Esophagus (tissue), 2 donors: ENCODE results near the gene RECQL5. TPM values are rescaled to one million over a fixed set of nuclear protein-coding genes. Genes with fewer than 3 reads are reported as not detected.

Experiments
- H3K27ac ChIP-seq, 2 donors: one replicate each; pipeline ENCODE4 v1.5.1; 2013; ENCODE audit warnings: low read depth in 2 of 2, mild to moderate bottlenecking in 2 of 2, inconsistent platforms in 1 of 2, low read length in 1 of 2, moderate library complexity in 1 of 2
- H3K27me3 ChIP-seq, 2 donors: one replicate each; pipeline ENCODE4 v1.6.1; 2013; ENCODE audit warnings: low read length in 2 of 2, control low read depth in 1 of 2, mild to moderate bottlenecking in 1 of 2; ENCODE audit not compliant: insufficient read depth in 2 of 2, control insufficient read depth in 1 of 2
- H3K36me3 ChIP-seq, 2 donors: one replicate each; pipeline ENCODE4 v1.6.1; 2013; ENCODE audit warnings: low read length in 1 of 2; ENCODE audit not compliant: control insufficient read depth in 2 of 2, insufficient read depth in 2 of 2
- H3K4me1 ChIP-seq, 2 donors: one replicate each; pipeline ENCODE4 v1.6.1; 2013; ENCODE audit warnings: low read length in 1 of 2; ENCODE audit not compliant: control insufficient read depth in 2 of 2, insufficient read depth in 2 of 2
- H3K4me3 ChIP-seq, 2 donors: one replicate each; pipeline ENCODE4 v1.5.1; 2013; ENCODE audit warnings: low read length in 2 of 2, mild to moderate bottlenecking in 2 of 2, low read depth in 1 of 2, moderate library complexity in 1 of 2
- H3K9me3 ChIP-seq, 2 donors: one replicate each; pipeline ENCODE4 v1.6.1; 2013; ENCODE audit warnings: mild to moderate bottlenecking in 2 of 2, low read depth in 1 of 2, low read length in 1 of 2, moderate library complexity in 1 of 2; ENCODE audit not compliant: control insufficient read depth in 2 of 2, insufficient read depth in 1 of 2
- WGBS, 2 donors: extraction: QIAGEN DNeasy Blood & Tissue Kit; methylation state at CpG; one replicate each; pipeline ENCODE4 v1.1.7; 2013; 5-methylcytosine and 5-hydroxymethylcytosine counted together
- polyA plus RNA-seq, 2 donors: library from polyadenylated mRNA; stranded (reverse); fragments of 200-250 nt; gene quantifications; one replicate each; pipeline ENCODE4 v1.2.3, GENCODE V29; 2013
- donor health status: healthy with polysubstance abuse.
- donor health status: Bipolar disorder and iron deficiency.

RECQL5 gene
- polyA plus RNA-seq, 2 donors, result 46.9 to 136 TPM

DNA sequence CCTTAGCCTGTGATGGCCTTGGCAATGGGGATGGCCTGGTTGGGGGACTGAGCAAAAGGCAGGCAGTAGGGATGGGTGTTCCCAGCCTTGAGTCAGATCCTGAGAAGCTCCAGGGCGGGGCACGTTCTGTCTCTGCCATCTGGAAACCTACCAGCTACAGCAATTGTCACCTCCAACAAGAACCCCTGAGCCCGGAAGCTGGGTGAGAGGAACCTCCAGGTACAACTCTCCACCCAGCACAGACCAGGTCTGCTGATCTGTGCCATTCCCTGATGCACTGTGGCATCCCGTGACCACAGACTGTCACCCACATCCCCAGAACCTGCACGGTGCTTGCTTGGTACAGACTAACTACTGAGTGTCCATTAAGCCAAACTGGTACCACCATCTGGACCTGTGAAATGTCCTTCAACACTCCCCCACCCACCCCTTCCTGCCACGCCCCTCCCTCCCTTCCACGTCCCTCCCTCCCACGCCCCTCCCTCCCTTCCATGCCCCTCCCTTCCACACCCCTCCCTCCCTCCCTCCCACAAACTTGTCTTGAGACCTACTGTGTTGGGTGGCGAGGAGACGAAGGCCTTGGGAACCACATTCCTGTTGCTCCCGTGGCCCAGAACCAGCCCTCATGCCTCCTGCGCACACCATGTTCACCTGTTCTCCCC is 62.8 kb downstream of the RECQL5 start:
- H3K27ac ChIP-seq, result peak overlapping the region; percentile 49 to 85
- H3K4me3 ChIP-seq, result no peak overlapping the region
- 61 to 67% methylated on average over 11 to 12 of the region's 12 CpGs for WGBS, 2 donors
- H3K4me1 ChIP-seq, result peaks cover 4 to 8% of the 10 kb centered on the region in 2 donors
- H3K27me3 ChIP-seq, result no peaks in the 10 kb centered on the region
- H3K9me3 ChIP-seq, result no peaks in the 10 kb centered on the region
- H3K36me3 ChIP-seq, result no peaks in the 10 kb centered on the region

DNA sequence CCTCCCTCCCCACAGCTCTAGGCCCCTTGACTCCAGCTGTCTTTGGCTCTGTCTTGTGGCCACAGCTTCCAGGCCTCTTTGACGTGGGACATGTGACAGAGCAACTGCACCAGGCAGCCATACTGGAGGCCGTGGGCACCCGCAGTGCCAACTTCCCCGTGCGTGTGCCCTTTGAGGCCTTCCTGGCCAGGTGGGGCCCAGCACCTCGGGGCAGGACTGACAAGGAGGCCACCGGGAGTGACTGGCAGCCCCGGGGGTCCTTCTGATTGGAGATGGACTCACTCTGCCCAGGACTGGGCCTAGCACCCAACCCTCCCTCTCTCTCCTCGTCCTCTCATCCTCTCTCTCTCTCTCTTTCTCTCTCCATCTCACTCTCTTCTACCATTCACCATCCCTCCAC is 63.8 kb downstream of the RECQL5 start:
- no peak overlapping the region for H3K4me3 ChIP-seq
- no peaks in the 10 kb centered on the region for H3K27me3 ChIP-seq
- H3K27ac ChIP-seq, result peak overlapping the region in 1 of 2 donors; percentile 85
- no peaks in the 10 kb centered on the region for H3K36me3 ChIP-seq
- H3K9me3 ChIP-seq, result no peaks in the 10 kb centered on the region
- H3K4me1 ChIP-seq, result peaks cover 4 to 8% of the 10 kb centered on the region in 2 donors
- 76 to 80% methylated on average over 7 to 9 of the region's 9 CpGs for WGBS, 2 donors

DNA sequence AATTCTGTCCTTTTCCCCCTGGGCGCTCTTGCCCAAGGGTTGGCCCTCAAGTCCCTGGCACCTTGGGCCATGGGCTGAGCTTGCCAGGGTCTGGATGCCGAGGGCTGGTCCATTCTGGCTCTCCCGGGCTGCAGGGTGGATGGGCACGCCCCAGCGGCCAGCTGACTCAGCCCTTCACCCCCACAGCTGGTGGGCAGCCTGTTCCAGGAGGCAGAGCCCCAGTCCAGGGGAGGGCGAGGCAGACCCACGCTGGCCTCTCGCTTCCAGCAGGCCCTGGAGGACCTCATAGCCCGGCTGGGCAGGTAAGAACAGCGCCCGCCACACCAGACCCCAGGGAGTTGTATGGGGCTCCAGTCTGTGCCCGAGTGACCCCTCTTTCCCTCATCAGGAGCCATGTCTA is 64.3 kb downstream of the RECQL5 start:
- Histone ChIP-seq H3K4me3 (no peak overlapping the region), H3K27ac (peak overlapping the region in 1 of 2 donors; percentile 85), H3K4me1 (peaks cover 4 to 8% of the 10 kb centered on the region in 2 donors), H3K36me3 (no peaks in the 10 kb centered on the region), H3K27me3 (no peaks in the 10 kb centered on the region), H3K9me3 (no peaks in the 10 kb centered on the region)
- WGBS, 2 donors, result 86 to 96% methylated on average over 7 to 12 of the region's 12 CpGs

GRCh38 chr17:75601057-75601987 is 65.6 kb downstream of the RECQL5 start:
- no peaks in the 10 kb centered on the region for H3K36me3 ChIP-seq
- no peaks in the 10 kb centered on the region for H3K27me3 ChIP-seq
- H3K9me3 ChIP-seq, result no peaks in the 10 kb centered on the region
- peak overlapping the region; percentile 8 to 72 for H3K27ac ChIP-seq
- H3K4me3 ChIP-seq, result no peak overlapping the region
- peaks cover 4 to 8% of the 10 kb centered on the region in 2 donors for H3K4me1 ChIP-seq
- 58 to 61% methylated on average over 28 of the region's 28 CpGs for WGBS, 2 donors

- no peaks in the 10 kb centered on the region for H3K36me3 ChIP-seq
- WGBS, 2 donors, result 86 to 89% methylated on average over 17 of the region's 17 CpGs
- H3K27me3 ChIP-seq, result no peaks in the 10 kb centered on the region
- no peak overlapping the region for H3K4me3 ChIP-seq
- H3K4me1 ChIP-seq, result peaks cover 0 to under 1% of the 10 kb centered on the region in 2 donors
- no peak overlapping the region for H3K27ac ChIP-seq
- H3K9me3 ChIP-seq, result no peaks in the 10 kb centered on the region
These were observed 70.5 kb downstream of the RECQL5 start for GRCh38 chr17:75596320-75597087.

DNA sequence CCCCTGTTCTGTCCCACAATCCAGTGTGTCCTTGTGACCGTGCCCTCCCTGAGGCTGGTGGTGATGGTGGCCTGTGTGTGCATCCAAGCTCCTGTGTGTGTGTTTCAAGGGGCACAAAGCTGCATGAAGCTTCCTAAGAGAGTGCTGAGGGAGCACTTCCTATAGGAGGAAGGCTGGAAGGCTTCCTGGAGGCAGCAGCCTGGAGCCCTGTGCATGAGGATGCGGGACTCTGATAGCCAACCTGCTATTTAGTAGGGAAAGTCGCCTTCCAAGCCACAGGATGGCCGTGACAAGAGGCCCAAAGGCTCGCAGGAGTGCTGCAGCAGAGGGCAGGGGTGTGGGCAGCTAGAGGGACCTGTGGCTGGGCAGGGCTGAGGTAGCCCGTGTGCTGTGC is 71.0 kb downstream of the RECQL5 start:
- Histone ChIP-seq H3K9me3 (no peaks in the 10 kb centered on the region), H3K27ac (no peak overlapping the region), H3K4me1 (no peaks in the 10 kb centered on the region), H3K27me3 (no peaks in the 10 kb centered on the region), H3K4me3 (no peak overlapping the region), H3K36me3 (no peaks in the 10 kb centered on the region)
- WGBS, 2 donors, result 80 to 82% methylated on average over 6 of the region's 6 CpGs

DNA sequence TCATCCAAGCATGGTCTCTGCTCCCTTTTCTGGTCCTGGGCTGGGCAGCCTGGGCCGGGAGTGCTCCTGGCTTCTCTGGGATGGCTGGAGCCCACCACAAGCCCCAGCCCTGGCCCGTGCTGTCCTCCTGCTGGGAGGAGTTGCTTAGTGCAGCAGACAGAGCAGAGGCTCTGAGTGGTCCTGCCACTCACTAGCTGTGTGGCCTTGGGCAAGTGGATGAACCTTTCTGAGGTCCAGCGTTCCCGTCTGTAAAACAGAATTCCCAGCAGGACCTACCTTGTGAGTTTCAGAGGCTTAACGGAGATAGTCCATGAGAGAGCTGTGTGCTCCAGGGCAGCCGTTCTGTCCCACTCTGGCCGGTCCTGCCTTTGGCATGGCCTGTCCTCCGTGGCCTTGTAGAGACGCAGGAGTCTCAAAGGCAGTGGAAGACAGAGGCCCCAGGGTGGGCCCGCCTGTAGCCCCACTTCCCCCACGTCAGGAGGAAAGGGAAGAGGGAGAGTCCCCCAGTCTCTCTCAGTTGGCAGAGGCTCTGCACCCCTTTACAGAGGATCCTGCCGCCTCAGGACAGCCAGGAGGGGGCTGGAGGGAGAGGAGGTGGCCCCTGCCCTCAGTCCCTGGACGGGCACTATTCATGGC is 71.6 kb downstream of the RECQL5 start:
- Histone ChIP-seq H3K27me3 (no peaks in the 10 kb centered on the region), H3K4me1 (no peaks in the 10 kb centered on the region), H3K36me3 (no peaks in the 10 kb centered on the region), H3K27ac (no peak overlapping the region), H3K4me3 (no peak overlapping the region), H3K9me3 (no peaks in the 10 kb centered on the region)
- WGBS, 2 donors, result 76 to 83% methylated on average over 13 of the region's 13 CpGs

DNA sequence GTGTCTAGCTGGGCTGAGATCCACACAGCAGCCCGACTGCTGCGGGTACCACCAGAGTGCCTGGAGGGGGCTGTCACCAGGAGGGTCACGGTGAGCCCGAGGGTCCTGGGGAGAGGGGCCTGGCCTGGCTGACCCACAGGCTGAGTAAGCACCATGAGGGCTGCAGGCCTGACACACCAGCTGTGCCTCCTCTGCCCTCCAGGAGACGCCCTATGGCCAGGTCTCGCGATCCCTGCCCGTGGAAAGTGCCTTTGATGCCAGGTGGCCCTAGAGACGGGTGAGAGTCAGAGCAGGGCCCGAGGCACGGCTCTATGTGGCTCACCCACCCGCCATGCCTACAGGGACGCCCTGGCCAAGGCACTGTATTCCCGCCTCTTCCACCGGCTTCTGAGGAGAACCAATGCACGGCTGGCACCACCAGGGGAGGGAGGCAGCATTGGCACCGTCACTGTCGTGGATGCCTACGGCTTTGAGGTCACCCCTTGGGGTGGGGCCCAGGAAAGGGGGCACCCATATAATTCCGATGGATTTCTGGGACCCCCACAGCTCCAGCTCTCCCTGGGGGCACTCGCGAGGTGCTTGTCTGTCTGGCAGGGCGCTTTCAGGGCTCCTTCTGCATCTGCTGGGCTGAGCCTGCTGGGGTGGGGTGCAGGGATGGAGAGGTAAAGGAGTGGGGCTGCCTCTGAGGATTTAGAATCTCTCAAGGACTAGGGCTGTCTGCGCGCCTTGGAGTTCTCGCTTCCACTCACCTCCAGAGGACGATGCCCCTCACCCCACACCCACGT is 72.3 kb downstream of the RECQL5 start:
- 65 to 75% methylated on average over 27 to 28 of the region's 28 CpGs for WGBS, 2 donors
- H3K27me3 ChIP-seq, result no peaks in the 10 kb centered on the region

More for the DNA sequence above, 72.3 kb downstream of the RECQL5 start:
- Histone ChIP-seq H3K9me3 (no peaks in the 10 kb centered on the region), H3K4me1 (peaks cover 0 to 2% of the 10 kb centered on the region in 2 donors), H3K4me3 (no peak overlapping the region), H3K36me3 (no peaks in the 10 kb centered on the region), H3K27ac (no peak overlapping the region)
